GM23248 (cell line): Measurements from ENCODE around the gene SMYD1. TPM values are rescaled to one million over a fixed set of nuclear protein-coding genes. Genes with fewer than 3 reads are reported as not detected.

Experiments
- DNase-seq: peaks from one replicate; pipeline ENCODE4 v3.0.0-alpha.2; 2015
- H2AFZ ChIP-seq: fragments of 200-600 bp; sonication (generic); 2 replicates; pipeline ENCODE4 v1.6.1; 2016; ENCODE audit warnings: antibody characterized with exemption
- H3F3A ChIP-seq: fragments of 200-600 bp; sonication (generic); 2 replicates; pipeline ENCODE4 v1.6.1; 2016; ENCODE audit warnings: mild to moderate bottlenecking, antibody characterized with exemption, mixed run types; ENCODE audit not compliant: insufficient read depth
- H3K27ac ChIP-seq: fragments of 200-600 bp; sonication (generic); 2 replicates; pipeline ENCODE4 v1.5.1; 2016; ENCODE audit warnings: mild to moderate bottlenecking
- H3K27me3 ChIP-seq: fragments of 200-600 bp; sonication (generic); replicated peaks from 2 replicates; pipeline ENCODE4 v1.6.1; 2016; ENCODE audit warnings: mild to moderate bottlenecking; ENCODE audit not compliant: insufficient read depth
- H3K36me3 ChIP-seq: fragments of 200-600 bp; sonication (generic); 2 replicates; pipeline ENCODE4 v1.6.1; 2016; ENCODE audit warnings: low read depth, mild to moderate bottlenecking
- H3K4me1 ChIP-seq: fragments of 200-600 bp; sonication (generic); 2 replicates; pipeline ENCODE4 v1.6.1; 2016; ENCODE audit warnings: mild to moderate bottlenecking; ENCODE audit not compliant: insufficient read depth
- H3K4me2 ChIP-seq: fragments of 200-600 bp; sonication (generic); one replicate; pipeline ENCODE4 v1.6.1; 2016; ENCODE audit warnings: mild to moderate bottlenecking; ENCODE audit not compliant: unreplicated experiment
- H3K4me3 ChIP-seq: fragments of 200-600 bp; sonication (generic); 2 replicates; pipeline ENCODE4 v1.5.1; 2016; ENCODE audit warnings: mild to moderate bottlenecking
- H3K79me2 ChIP-seq: fragments of 200-600 bp; sonication (generic); 2 replicates; pipeline ENCODE4 v1.6.1; 2016; ENCODE audit warnings: mild to moderate bottlenecking; ENCODE audit not compliant: insufficient read depth
- H3K9ac ChIP-seq: fragments of 200-600 bp; sonication (generic); 2 replicates; pipeline ENCODE4 v1.6.1; 2016; ENCODE audit warnings: mild to moderate bottlenecking
- H3K9me2 ChIP-seq: fragments of 200-600 bp; sonication (generic); 2 replicates; pipeline ENCODE4 v1.6.1; 2016; ENCODE audit warnings: mixed run types, mild to moderate bottlenecking, moderate library complexity; ENCODE audit not compliant: insufficient read depth
- H3K9me3 ChIP-seq: fragments of 200-600 bp; sonication (generic); one replicate; pipeline ENCODE4 v1.6.1; 2017; ENCODE audit warnings: low read depth
- H4K20me1 ChIP-seq: fragments of 200-600 bp; sonication (generic); 2 replicates; pipeline ENCODE4 v1.6.0; 2016; ENCODE audit not compliant: insufficient read depth
- EZH2 ChIP-seq: fragments of 200-600 bp; sonication (generic); IDR thresholded peaks from 2 replicates; pipeline ENCODE4 v1.6.1; 2018; ENCODE audit warnings: antibody characterized with exemption, mild to moderate bottlenecking; ENCODE audit not compliant: insufficient read depth, poor library complexity, severe bottlenecking
- EZH2phosphoT487 ChIP-seq: fragments of 200-600 bp; sonication (generic); IDR thresholded peaks from 2 replicates; pipeline ENCODE4 v1.6.1; 2018; ENCODE audit warnings: antibody characterized with exemption, moderate library complexity, mild to moderate bottlenecking, low read depth; ENCODE audit not compliant: insufficient read depth
- WGBS, 2 experiments: methylation state at CpG; one replicate each; pipeline ENCODE4 v1.1.6; 2015 to 2017; ENCODE audit warnings: low lambda C conversion rate in 2 of 2, low coverage in 1 of 2; ENCODE audit errors: missing lambda C conversion rate in 2 of 2; 5-methylcytosine and 5-hydroxymethylcytosine counted together
- in situ Hi-C: fragments of 300-500 bp; cut with MboI; formaldehyde crosslinking; loops from 2 replicates; pipeline ENCODE4 v1.15.0; 2020
- polyA plus RNA-seq: library from polyadenylated mRNA; unstranded; fragments of >200 nt; fragmentation: Nextera tagmentation; extraction: Ambion mirVana; gene quantifications from 2 replicates; pipeline ENCODE4 v1.2.1, GENCODE V29; 2016
- total RNA-seq: library from RNA; depleted of rRNA; stranded (reverse); fragments of >200 nt; shearing (Covaris generic); gene quantifications from 2 replicates; pipeline ENCODE4 v1.2.3, GENCODE V29; 2014

SMYD1 gene
- total and polyA plus RNA-seq, 2 experiments from 2014 or later = not detected

- no peak overlapping the region for H3K9ac ChIP-seq
- DNase-seq = no peak
- no peaks in the 10 kb centered on the region for H4K20me1 ChIP-seq
- no peaks in the 10 kb centered on the region for H3K9me3 ChIP-seq
- peaks cover 7% of the 10 kb centered on the region for H3K27me3 ChIP-seq
- no peaks in the 10 kb centered on the region for H3K79me2 ChIP-seq
- no peak overlapping the region for H3K4me2 ChIP-seq
- H3K4me1 ChIP-seq = no peaks in the 10 kb centered on the region
- no peak overlapping the region for H3K27ac ChIP-seq
- 65 to 71% methylated on average over 3 of the region's 3 CpGs for WGBS, 2 experiments
- H3K9me2 ChIP-seq = no peaks in the 10 kb centered on the region
- in situ Hi-C loops = no loop called here
- no peak overlapping the region for H2AFZ ChIP-seq
- no peaks in the 10 kb centered on the region for H3K36me3 ChIP-seq
- TF ChIP-seq EZH2 (no peak), EZH2phosphoT487 (no peak)
- no peak overlapping the region for H3K4me3 ChIP-seq
- H3F3A ChIP-seq = no peaks in the 10 kb centered on the region
Measured at GRCh38 chr2:88131999-88132368, 64.4 kb downstream of the SMYD1 start.

- Histone ChIP-seq H3K27ac (no peak overlapping the region), H3K9me3 (no peaks in the 10 kb centered on the region), H3F3A (no peaks in the 10 kb centered on the region), H3K27me3 (peaks cover 12% of the 10 kb centered on the region), H3K9ac (no peak overlapping the region), H3K4me3 (no peak overlapping the region), H3K79me2 (no peaks in the 10 kb centered on the region), H3K36me3 (no peaks in the 10 kb centered on the region), H3K4me1 (no peaks in the 10 kb centered on the region), H4K20me1 (no peaks in the 10 kb centered on the region), H2AFZ (no peak overlapping the region), H3K4me2 (no peak overlapping the region), H3K9me2 (no peaks in the 10 kb centered on the region)
- 23 to 26% methylated on average over 3 of the region's 3 CpGs for WGBS, 2 experiments
- TF ChIP-seq EZH2 (no peak), EZH2phosphoT487 (no peak)
- DNase-seq = no peak
- in situ Hi-C loops = no loop called here
Measured at GRCh38 chr2:88133875-88134274, 66.2 kb downstream of the SMYD1 start.

GRCh38 chr2:88136817-88137216 is 69.2 kb downstream of the SMYD1 start:
- Histone ChIP-seq H3F3A (no peaks in the 10 kb centered on the region), H2AFZ (no peak overlapping the region), H3K9me2 (no peaks in the 10 kb centered on the region), H3K79me2 (no peaks in the 10 kb centered on the region), H4K20me1 (no peaks in the 10 kb centered on the region), H3K27ac (no peak overlapping the region), H3K4me2 (no peak overlapping the region), H3K9me3 (no peaks in the 10 kb centered on the region), H3K4me3 (no peak overlapping the region), H3K36me3 (no peaks in the 10 kb centered on the region), H3K9ac (no peak overlapping the region), H3K27me3 (peaks cover 19% of the 10 kb centered on the region), H3K4me1 (no peaks in the 10 kb centered on the region)
- 18 to 22% methylated on average over 4 of the region's 4 CpGs for WGBS, 2 experiments
- no peak for DNase-seq
- TF ChIP-seq EZH2phosphoT487 (no peak), EZH2 (no peak)
- in situ Hi-C loops = no loop called here

- Histone ChIP-seq H3K27me3 (peaks cover 19% of the 10 kb centered on the region), H3K4me1 (no peaks in the 10 kb centered on the region), H4K20me1 (no peaks in the 10 kb centered on the region), H3K9me2 (no peaks in the 10 kb centered on the region), H3K4me2 (no peak overlapping the region), H3K36me3 (no peaks in the 10 kb centered on the region), H3K27ac (no peak overlapping the region), H3F3A (no peaks in the 10 kb centered on the region), H3K4me3 (no peak overlapping the region), H2AFZ (no peak overlapping the region), H3K9ac (no peak overlapping the region), H3K79me2 (no peaks in the 10 kb centered on the region), H3K9me3 (no peaks in the 10 kb centered on the region)
- 71 to 83% methylated on average over 4 of the region's 4 CpGs for WGBS, 2 experiments
- no peak for DNase-seq
- in situ Hi-C loops = no loop called here
- no peak for TF ChIP-seq EZH2
- TF ChIP-seq EZH2phosphoT487 = no peak
Measured at GRCh38 chr2:88137833-88138232, 70.2 kb downstream of the SMYD1 start.

GRCh38 chr2:88139203-88139702 is 71.6 kb downstream of the SMYD1 start:
- no peak for TF ChIP-seq EZH2phosphoT487
- TF ChIP-seq EZH2 = no peak
- H3F3A ChIP-seq = no peaks in the 10 kb centered on the region
- in situ Hi-C loops = no loop called here

More at GRCh38 chr2:88139203-88139702, 71.6 kb downstream of the SMYD1 start:
- Histone ChIP-seq H3K27me3 (peaks cover 19% of the 10 kb centered on the region), H4K20me1 (no peaks in the 10 kb centered on the region), H3K9me3 (no peaks in the 10 kb centered on the region), H3K36me3 (no peaks in the 10 kb centered on the region), H3K27ac (no peak overlapping the region), H3K4me2 (no peak overlapping the region), H3K79me2 (no peaks in the 10 kb centered on the region), H2AFZ (no peak overlapping the region), H3K9me2 (no peaks in the 10 kb centered on the region), H3K4me1 (no peaks in the 10 kb centered on the region), H3K9ac (no peak overlapping the region), H3K4me3 (no peak overlapping the region)
- whole genome bisulfite sequencing, 2 experiments = 17 to 20% methylated on average over 2 of the region's 2 CpGs
- no peak for DNase-seq
